Mucosa of descending colon (tissue), 3 donors: Measurements from ENCODE around the gene ST7L. TPM values are rescaled to one million over a fixed set of nuclear protein-coding genes. Genes with fewer than 3 reads are reported as not detected.

Source experiments
- ATAC-seq: fragments of 200-7000 bp; cut with Tn5 transposase; one replicate; pipeline ENCODE4 v1.9.1; 2020; ENCODE audit warnings: mild to moderate bottlenecking, moderate library complexity
- DNase-seq, 3 donors: peaks; one replicate each; pipeline ENCODE4 v3.0.0-alpha.2; 2020
- H3K36me3 ChIP-seq: fragments of 200-600 bp; one replicate; pipeline ENCODE4 v1.8.0; 2021; ENCODE audit warnings: low read depth, mild to moderate bottlenecking
- H3K4me1 ChIP-seq: fragments of 200-600 bp; one replicate; pipeline ENCODE4 v1.8.0; 2021; ENCODE audit warnings: low read depth, mild to moderate bottlenecking
- H3K4me3 ChIP-seq: fragments of 200-600 bp; one replicate; pipeline ENCODE4 v1.8.0; 2021; ENCODE audit warnings: mild to moderate bottlenecking
- H3K9me3 ChIP-seq: fragments of 200-600 bp; one replicate; pipeline ENCODE4 v1.8.0; 2021; ENCODE audit warnings: mild to moderate bottlenecking
- CTCF ChIP-seq: fragments of 200-600 bp; IDR thresholded peaks from one replicate; pipeline ENCODE4 v1.8.0; 2022; ENCODE audit warnings: antibody characterized with exemption, mild to moderate bottlenecking
- intact Hi-C, 2 donors: fragments of 100-400 bp; cut with DNase I in 1 of 2; cut with micrococcal nuclease in 1 of 2; formaldehyde crosslinking; loops; one replicate each; pipeline versions ENCODE4 v1.11.0 to v1.11.1; 2022; cut with DNase I, micrococcal nuclease
- total RNA-seq, 3 donors: library from RNA; stranded (reverse); fragmentation: NEBNext Ultra II Directional in 2 of 3; extraction: Animal tissue kit (Norgen Biotek cat#: 25700) in 2 of 3; gene quantifications; one replicate each; pipeline versions ENCODE4 v1.2.1 to v1.2.4, GENCODE V29; 2021 to 2023
- donor health status: DM: no; HTN: no; CAD: no; lungs with moderate emphysema.
- donor health status: DM: no; HTN: no; CAD: no.
- donor health status: DM: no; HTN: yes; CAD: no.

The ST7L gene
- total RNA-seq, 3 donors from 2014 or later, result 15.9 to 21.2 (median 21.1) TPM

GRCh38 chr1:112528076-112528475 is 90.9 kb downstream of the ST7L start:
- ATAC-seq (no peak), DNase-seq (no peak)
- Histone ChIP-seq H3K36me3 (no peaks in the 10 kb centered on the region), H3K9me3 (no peaks in the 10 kb centered on the region), H3K4me3 (no peak overlapping the region), H3K4me1 (peaks cover 5% of the 10 kb centered on the region)
- no peak for TF ChIP-seq CTCF
- intact Hi-C loops, result no loop called here

GRCh38 chr1:112527266-112528010 is 91.5 kb downstream of the ST7L start:
- no peak for ATAC-seq
- Histone ChIP-seq H3K9me3 (no peaks in the 10 kb centered on the region), H3K4me1 (peaks cover 1% of the 10 kb centered on the region), H3K36me3 (no peaks in the 10 kb centered on the region), H3K4me3 (no peak overlapping the region)
- intact Hi-C loops, result no loop called here
- no peak for DNase-seq
- no peak for TF ChIP-seq CTCF

DNA sequence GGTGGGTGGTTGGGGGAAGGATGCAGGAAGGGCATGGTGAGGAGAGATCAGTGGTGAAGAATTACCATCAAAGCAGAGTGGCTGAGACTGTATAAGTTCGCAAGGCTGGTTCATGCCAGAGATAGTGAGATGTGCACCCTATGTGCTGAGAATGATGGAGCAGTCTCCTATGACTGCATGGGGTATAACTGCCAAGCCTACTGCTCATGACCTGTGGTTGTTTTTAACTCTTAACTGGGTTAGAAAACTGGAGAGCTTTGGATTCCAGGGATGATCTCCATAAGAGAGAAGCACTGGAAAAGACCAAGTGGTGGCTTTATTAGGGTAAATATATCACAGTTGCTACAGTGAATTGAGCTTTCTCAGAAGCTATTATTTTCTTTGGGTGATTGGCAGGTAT is 94.0 kb downstream of the ST7L start:
- Histone ChIP-seq H3K9me3 (no peaks in the 10 kb centered on the region), H3K4me3 (no peak overlapping the region), H3K4me1 (no peaks in the 10 kb centered on the region), H3K36me3 (no peaks in the 10 kb centered on the region)
- no peak for TF ChIP-seq CTCF
- DNase-seq (no peak), ATAC-seq (no peak)
- intact Hi-C loops, result no loop called here

- no peak for TF ChIP-seq CTCF
- H3K36me3 ChIP-seq, result no peaks in the 10 kb centered on the region
- intact Hi-C loops, result no loop called here
- H3K4me1 ChIP-seq, result no peaks in the 10 kb centered on the region
- ATAC-seq (no peak), DNase-seq (no peak)
- H3K9me3 ChIP-seq, result no peaks in the 10 kb centered on the region
- H3K4me3 ChIP-seq, result no peak overlapping the region
Measured at GRCh38 chr1:112524251-112524650, 94.7 kb downstream of the ST7L start.

DNA sequence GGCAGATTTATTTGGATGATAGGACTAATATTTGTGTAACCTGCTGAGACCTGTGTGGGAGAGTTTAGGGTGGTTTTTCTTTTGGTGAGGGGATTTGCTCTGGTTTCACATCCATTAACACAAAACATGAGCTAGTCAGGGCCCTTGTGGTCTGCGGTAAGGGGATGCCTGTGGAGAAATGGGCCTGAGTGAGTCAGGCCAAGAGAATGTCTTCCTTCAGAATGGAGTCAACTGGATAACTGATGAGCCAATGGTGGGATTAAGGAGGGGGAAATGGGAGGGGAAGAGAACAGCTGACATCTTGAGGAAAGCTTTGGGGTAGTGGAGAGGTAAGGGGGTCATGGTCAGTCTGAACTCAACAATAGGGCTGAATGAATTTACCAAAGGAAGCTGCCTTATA is 96.3 kb downstream of the ST7L start:
- TF ChIP-seq CTCF, result no peak
- Histone ChIP-seq H3K9me3 (no peaks in the 10 kb centered on the region), H3K4me3 (no peak overlapping the region), H3K36me3 (no peaks in the 10 kb centered on the region), H3K4me1 (no peaks in the 10 kb centered on the region)
- intact Hi-C loops, result no loop called here
- DNase-seq (no peak), ATAC-seq (peak; percentile 40)

- DNase-seq, result no peak
Measured at GRCh38 chr1:112520166-112520565, 98.8 kb downstream of the ST7L start.

More at GRCh38 chr1:112520166-112520565, 98.8 kb downstream of the ST7L start:
- intact Hi-C loops, result no loop called here
- ATAC-seq, result no peak
- Histone ChIP-seq H3K4me1 (no peaks in the 10 kb centered on the region), H3K4me3 (no peak overlapping the region), H3K36me3 (no peaks in the 10 kb centered on the region), H3K9me3 (no peaks in the 10 kb centered on the region)
- no peak for TF ChIP-seq CTCF
